Activated CD4-positive, alpha-beta T cell treated with anti-CD3 and anti-CD28 coated beads for 4 hours (primary cell): ENCODE data around the gene PRC1.
A peak's percentile ranks its signal among the peaks of the same experiment; 100 is the strongest.

Experiments
- DNase-seq, 2 donors: peaks; one replicate each; pipeline ENCODE4 v3.0.0-alpha.2; 2020

The PRC1 gene

GRCh38 chr15:90989040-90989768 is 5.1 kb downstream of the PRC1 start:
- no peak for DNase-seq

- DNase-seq: no peak
Observed at GRCh38 chr15:90988296-90988695, 6.0 kb downstream of the PRC1 start.

- no peak for DNase-seq
Observed at GRCh38 chr15:90987561-90988141, 6.7 kb downstream of the PRC1 start.

GRCh38 chr15:90986790-90987507 is 7.4 kb downstream of the PRC1 start:
- DNase-seq: no peak

- no peak for DNase-seq
Observed at GRCh38 chr15:90982135-90982534, 12.2 kb downstream of the PRC1 start.

GRCh38 chr15:90981681-90982080 is 12.7 kb downstream of the PRC1 start:
- DNase-seq: no peak

- no peak for DNase-seq
Observed at GRCh38 chr15:90979582-90979981, 14.8 kb downstream of the PRC1 start.

GRCh38 chr15:90974216-90974615 is 20.1 kb downstream of the PRC1 start:
- DNase-seq: no peak

- DNase-seq: no peak
Observed at GRCh38 chr15:90972133-90972532, 22.2 kb downstream of the PRC1 start.

- DNase-seq: no peak
Observed at GRCh38 chr15:90970274-90970673, 24.1 kb downstream of the PRC1 start.

GRCh38 chr15:90968434-90968833 is 25.9 kb downstream of the PRC1 start:
- no peak for DNase-seq

- no peak for DNase-seq
Observed at GRCh38 chr15:90967206-90967605, 27.1 kb downstream of the PRC1 start.

- no peak for DNase-seq
Observed at GRCh38 chr15:90966262-90966661, 28.1 kb downstream of the PRC1 start.

GRCh38 chr15:90962021-90962420 is 32.3 kb downstream of the PRC1 start:
- no peak for DNase-seq

GRCh38 chr15:90960298-90961091 is 33.8 kb downstream of the PRC1 start:
- DNase-seq: no peak

- no peak for DNase-seq
Observed at GRCh38 chr15:90959894-90960293, 34.4 kb downstream of the PRC1 start.

- DNase-seq: no peak
Observed at GRCh38 chr15:90959028-90959595, 35.2 kb downstream of the PRC1 start.

GRCh38 chr15:90957791-90958190 is 36.5 kb downstream of the PRC1 start:
- no peak for DNase-seq

- DNase-seq: no peak
Observed at GRCh38 chr15:90957031-90957790, 37.1 kb downstream of the PRC1 start.

GRCh38 chr15:90956274-90957030 is 37.9 kb downstream of the PRC1 start:
- peak; percentile 44 to 60 for DNase-seq

GRCh38 chr15:90955624-90956273 is 38.6 kb downstream of the PRC1 start:
- no peak for DNase-seq
